KOPT-K1 (cell line): ENCODE results near the gene DLGAP1.
"Not testable (repeated sequence)": the region's sequence is repeated elsewhere in the genome, so short reads cannot be mapped to it uniquely, and the experiment has no call there.

Experiments used
- H3K27ac ChIP-seq: fragments of 200-600 bp; sonication (generic); 2 replicates; pipeline ENCODE4 v1.5.1; 2016; ENCODE audit warnings: antibody characterized with exemption, mild to moderate bottlenecking, low read depth, low read length; ENCODE audit not compliant: poor library complexity, severe bottlenecking
- H3K36me3 ChIP-seq: fragments of 200-600 bp; sonication (generic); 2 replicates; pipeline ENCODE4 v1.5.1; 2017; ENCODE audit warnings: antibody characterized with exemption, mild to moderate bottlenecking, low read length, moderate library complexity; ENCODE audit not compliant: insufficient read depth
- H3K9me3 ChIP-seq: fragments of 200-600 bp; sonication (generic); 2 replicates; pipeline ENCODE4 v1.5.1; 2017; ENCODE audit warnings: antibody characterized with exemption, low read length, mild to moderate bottlenecking; ENCODE audit not compliant: insufficient read depth, poor library complexity, severe bottlenecking

The DLGAP1 gene

GRCh38 chr18:4455113-4455811, at the start of gene DLGAP1:
TSS of gene DLGAP1 (minus strand) at chr18:4455307.
- H3K27ac ChIP-seq = no peak within 1 kb of the TSS
- H3K9me3 ChIP-seq = peaks cover 7% of the 10 kb centered on the region
- H3K36me3 ChIP-seq = no peaks in the 10 kb centered on the region

- H3K27ac ChIP-seq, H3K9me3 ChIP-seq, H3K36me3 ChIP-seq: not testable (repeated sequence)
Observed at GRCh38 chr18:4494703-4495284, 39.7 kb upstream of the DLGAP1 start.

GRCh38 chr18:4468511-4468910, 13.4 kb upstream of the DLGAP1 start:
- H3K9me3 ChIP-seq = no peaks in the 10 kb centered on the region
- no peak overlapping the region for H3K27ac ChIP-seq
- no peaks in the 10 kb centered on the region for H3K36me3 ChIP-seq

GRCh38 chr18:4454537-4455112, 482 bp downstream of the DLGAP1 start:
- no peak overlapping the region for H3K27ac ChIP-seq
- H3K9me3 ChIP-seq = peaks cover 7% of the 10 kb centered on the region
- H3K36me3 ChIP-seq = no peaks in the 10 kb centered on the region

- no peaks in the 10 kb centered on the region for H3K36me3 ChIP-seq
- H3K9me3 ChIP-seq = peaks cover 7% of the 10 kb centered on the region
- H3K27ac ChIP-seq = no peak overlapping the region
Observed at GRCh38 chr18:4453874-4454536, 1.1 kb downstream of the DLGAP1 start.

GRCh38 chr18:4453567-4453873, 1.6 kb downstream of the DLGAP1 start:
- Histone ChIP-seq H3K9me3 (peaks cover 7% of the 10 kb centered on the region), H3K27ac (no peak overlapping the region)

GRCh38 chr18:4450065-4450658, 4.9 kb downstream of the DLGAP1 start:
- H3K36me3 ChIP-seq = no peaks in the 10 kb centered on the region
- peaks cover 7% of the 10 kb centered on the region for H3K9me3 ChIP-seq

More at GRCh38 chr18:4453567-4453873, 1.6 kb downstream of the DLGAP1 start:
- no peaks in the 10 kb centered on the region for H3K36me3 ChIP-seq

GRCh38 chr18:4445902-4446301, 9.2 kb downstream of the DLGAP1 start:
- H3K36me3 ChIP-seq = no peaks in the 10 kb centered on the region

More at GRCh38 chr18:4450065-4450658, 4.9 kb downstream of the DLGAP1 start:
- H3K27ac ChIP-seq = no peak overlapping the region

GRCh38 chr18:4444306-4444705, 10.8 kb downstream of the DLGAP1 start:
- no peak overlapping the region for H3K27ac ChIP-seq
- H3K9me3 ChIP-seq = no peaks in the 10 kb centered on the region
- H3K36me3 ChIP-seq = no peaks in the 10 kb centered on the region

More at GRCh38 chr18:4445902-4446301, 9.2 kb downstream of the DLGAP1 start:
- H3K27ac ChIP-seq = no peak overlapping the region
- no peaks in the 10 kb centered on the region for H3K9me3 ChIP-seq

GRCh38 chr18:4441098-4441497, 14.0 kb downstream of the DLGAP1 start:
- Histone ChIP-seq H3K36me3 (no peaks in the 10 kb centered on the region), H3K9me3 (no peaks in the 10 kb centered on the region), H3K27ac (no peak overlapping the region)

GRCh38 chr18:4438938-4439337, 16.2 kb downstream of the DLGAP1 start:
- Histone ChIP-seq H3K27ac (no peak overlapping the region), H3K9me3 (no peaks in the 10 kb centered on the region)

GRCh38 chr18:4433717-4434116, 21.4 kb downstream of the DLGAP1 start:
- H3K36me3 ChIP-seq = no peaks in the 10 kb centered on the region
- no peaks in the 10 kb centered on the region for H3K9me3 ChIP-seq
- no peak overlapping the region for H3K27ac ChIP-seq

More at GRCh38 chr18:4438938-4439337, 16.2 kb downstream of the DLGAP1 start:
- H3K36me3 ChIP-seq = no peaks in the 10 kb centered on the region

GRCh38 chr18:4430836-4431235, 24.3 kb downstream of the DLGAP1 start:
- Histone ChIP-seq H3K36me3 (no peaks in the 10 kb centered on the region), H3K9me3 (no peaks in the 10 kb centered on the region), H3K27ac (no peak overlapping the region)

- H3K27ac ChIP-seq = no peak overlapping the region
- H3K9me3 ChIP-seq = no peaks in the 10 kb centered on the region
- H3K36me3 ChIP-seq = no peaks in the 10 kb centered on the region
Observed at GRCh38 chr18:4417714-4418113, 37.4 kb downstream of the DLGAP1 start.

- no peaks in the 10 kb centered on the region for H3K36me3 ChIP-seq
- H3K9me3 ChIP-seq = no peaks in the 10 kb centered on the region
- H3K27ac ChIP-seq = no peak overlapping the region
Observed at GRCh38 chr18:4416976-4417375, 38.1 kb downstream of the DLGAP1 start.
